ENCODE data around the gene KRTAP2-2.
"Not testable (repeated sequence)": the region's sequence is repeated elsewhere in the genome, so short reads cannot be mapped to it uniquely, and the experiment has no call there.

Gene KRTAP2-2

DNA sequence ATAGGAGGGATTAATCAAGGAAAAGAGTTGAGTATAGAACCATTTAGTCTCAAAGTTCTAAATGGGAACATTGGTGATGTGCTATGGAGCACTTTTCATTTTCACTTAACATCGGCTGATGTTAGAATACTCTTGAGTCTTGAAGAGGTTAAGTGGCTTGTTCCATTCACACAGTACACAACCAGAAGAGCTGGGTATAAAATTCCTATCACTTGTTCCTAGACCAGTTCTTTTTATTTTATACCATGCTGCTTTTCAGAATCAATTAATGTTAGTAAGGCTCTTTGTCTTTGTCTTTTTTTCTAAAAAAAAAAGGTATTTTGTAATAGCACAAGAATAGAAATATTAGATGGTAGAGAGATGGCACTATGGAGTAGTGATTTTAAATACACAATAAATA is 12.1 kb downstream of the KRTAP2-2 start:
- H3K27me3 ChIP-seq (replicated peaks; ENCODE audit: control insufficient read depth, insufficient read depth, low read length), result no peaks in the 10 kb centered on the region
- peaks cover 2% of the 10 kb centered on the region for H3K9me3 ChIP-seq (ENCODE audit: control insufficient read depth, low read length)
- H3K36me3 ChIP-seq (ENCODE audit: control insufficient read depth, insufficient read depth, low read length, severe bottlenecking), result no peaks in the 10 kb centered on the region
- no peak overlapping the region for H3K9ac ChIP-seq (ENCODE audit: low read length)
- H3K4me3 ChIP-seq (ENCODE audit: low read length), result no peak overlapping the region
- no peaks in the 10 kb centered on the region for H3K4me1 ChIP-seq (ENCODE audit: control insufficient read depth, insufficient read depth, low read length)
- DNase-seq (ENCODE audit: low read depth), result no peak

DNA sequence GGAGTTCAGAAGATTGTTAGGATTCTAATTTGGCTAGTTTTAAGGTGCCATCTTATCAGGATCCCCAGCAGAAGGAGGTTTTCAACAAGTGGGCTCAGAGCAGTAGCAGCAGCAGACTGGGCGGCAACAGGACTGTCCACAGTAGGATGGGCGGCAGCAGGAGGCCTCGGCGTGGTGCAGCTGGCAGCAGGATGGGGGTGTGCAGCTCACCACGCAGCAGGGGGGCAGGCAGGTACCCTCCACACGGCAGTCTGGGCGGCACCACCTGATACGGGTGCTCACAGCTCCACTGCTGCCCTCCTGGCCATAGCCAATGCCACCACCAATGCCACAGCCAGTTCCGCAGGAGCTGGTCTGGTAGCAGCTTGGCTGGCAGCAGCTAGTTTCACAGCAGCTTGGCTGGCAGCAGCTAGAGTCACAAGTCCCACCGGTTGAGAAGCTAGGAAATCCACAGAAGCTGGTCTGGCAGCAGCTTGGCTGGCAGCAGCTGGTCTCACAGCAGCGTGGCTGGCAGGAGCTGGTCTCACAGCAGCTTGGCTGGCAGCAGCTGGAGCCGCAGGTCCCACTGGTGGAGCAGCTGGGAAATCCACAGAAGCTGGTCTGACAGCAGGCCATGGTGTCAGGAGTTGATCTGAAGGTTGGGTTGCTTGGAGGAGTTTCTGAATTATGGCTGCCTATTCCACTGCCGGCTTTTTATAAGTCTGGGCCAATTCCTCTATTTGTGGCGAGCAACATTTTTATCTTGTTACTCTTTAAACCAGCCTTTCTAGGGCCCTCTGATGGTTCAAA is 14.1 kb downstream of the KRTAP2-2 start, which contains the start of gene KRTAP1-1:
TSS of gene KRTAP1-1 (minus strand) at position 668 of the 789 bp plus-strand sequence. CDS start at position 615, 53 bp downstream.
- not testable (repeated sequence) for H3K9me3 ChIP-seq (ENCODE audit: control insufficient read depth, low read length); DNase-seq (ENCODE audit: low read depth); H3K4me3 ChIP-seq (ENCODE audit: low read length); H3K36me3 ChIP-seq (ENCODE audit: control insufficient read depth, insufficient read depth, low read length, severe bottlenecking); H3K4me1 ChIP-seq (ENCODE audit: control insufficient read depth, insufficient read depth, low read length); H3K27me3 ChIP-seq (replicated peaks; ENCODE audit: control insufficient read depth, insufficient read depth, low read length); H3K9ac ChIP-seq (ENCODE audit: low read length)

DNA sequence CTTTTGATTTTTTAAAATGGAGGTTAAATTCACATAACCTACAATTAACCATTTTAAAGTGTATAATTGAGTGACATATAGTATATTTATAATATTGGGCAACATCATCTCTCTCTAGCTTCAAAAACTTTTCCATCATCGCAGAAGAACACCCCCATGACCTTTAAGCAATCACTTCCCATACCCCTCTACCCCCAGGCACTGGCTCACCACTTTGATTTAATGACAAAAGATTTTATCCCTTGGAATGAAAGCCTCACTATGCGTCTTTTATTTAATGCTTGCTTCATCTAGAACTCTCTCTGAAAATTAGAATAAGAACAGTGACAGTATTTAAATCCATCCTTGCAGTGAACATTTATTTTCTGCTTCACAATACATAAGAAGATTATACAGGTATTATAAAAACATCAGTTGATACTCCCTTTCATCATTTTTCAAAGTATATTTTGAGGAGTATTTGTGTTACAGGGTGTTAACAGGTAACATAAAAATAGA is 17.1 kb downstream of the KRTAP2-2 start:
- Histone ChIP-seq H3K36me3 (ENCODE audit: control insufficient read depth, insufficient read depth, low read length, severe bottlenecking) (no peaks in the 10 kb centered on the region), H3K27me3 (replicated peaks; ENCODE audit: control insufficient read depth, insufficient read depth, low read length) (no peaks in the 10 kb centered on the region), H3K4me1 (ENCODE audit: control insufficient read depth, insufficient read depth, low read length) (no peaks in the 10 kb centered on the region), H3K9ac (ENCODE audit: low read length) (no peak overlapping the region), H3K4me3 (ENCODE audit: low read length) (no peak overlapping the region), H3K9me3 (ENCODE audit: control insufficient read depth, low read length) (peaks cover under 1% of the 10 kb centered on the region)
- no peak for DNase-seq (ENCODE audit: low read depth)

DNA sequence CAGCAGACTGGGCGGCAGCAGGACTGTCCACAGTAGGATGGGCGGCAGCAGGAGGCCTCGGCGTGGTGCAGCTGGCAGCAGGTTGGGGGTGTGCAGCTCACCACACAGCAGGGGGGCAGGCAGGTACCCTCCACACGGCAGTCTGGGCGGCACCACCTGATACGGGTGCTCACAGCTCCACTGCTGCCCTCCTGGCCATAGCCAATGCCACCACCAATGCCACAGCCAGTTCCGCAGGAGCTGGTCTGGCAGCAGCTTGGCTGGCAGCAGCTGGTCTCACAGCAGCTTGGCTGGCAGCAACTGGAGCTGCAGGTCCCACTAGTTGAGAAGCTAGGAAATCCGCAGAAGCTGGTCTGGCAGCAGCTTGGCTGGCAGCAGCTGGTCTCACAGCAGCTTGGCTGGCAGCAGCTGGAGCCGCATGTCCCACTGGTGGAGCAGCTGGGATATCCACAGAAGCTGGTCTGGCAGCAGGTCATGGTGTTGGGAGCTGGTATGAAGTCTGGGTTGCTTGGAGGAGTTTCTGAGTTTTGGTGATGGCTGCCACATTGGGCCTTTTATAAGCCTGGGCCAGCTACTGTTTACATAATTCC is 20.6 kb downstream of the KRTAP2-2 start, which contains the start of gene KRTAP1-3:
TSS of gene KRTAP1-3 (minus strand) at position 529 of the 590 bp plus-strand sequence. CDS start at position 476, 53 bp downstream.
- not testable (repeated sequence) for H3K9ac ChIP-seq (ENCODE audit: low read length); H3K9me3 ChIP-seq (ENCODE audit: control insufficient read depth, low read length); H3K27me3 ChIP-seq (replicated peaks; ENCODE audit: control insufficient read depth, insufficient read depth, low read length); H3K4me3 ChIP-seq (ENCODE audit: low read length); H3K4me1 ChIP-seq (ENCODE audit: control insufficient read depth, insufficient read depth, low read length); DNase-seq (ENCODE audit: low read depth); H3K36me3 ChIP-seq (ENCODE audit: control insufficient read depth, insufficient read depth, low read length, severe bottlenecking)

DNA sequence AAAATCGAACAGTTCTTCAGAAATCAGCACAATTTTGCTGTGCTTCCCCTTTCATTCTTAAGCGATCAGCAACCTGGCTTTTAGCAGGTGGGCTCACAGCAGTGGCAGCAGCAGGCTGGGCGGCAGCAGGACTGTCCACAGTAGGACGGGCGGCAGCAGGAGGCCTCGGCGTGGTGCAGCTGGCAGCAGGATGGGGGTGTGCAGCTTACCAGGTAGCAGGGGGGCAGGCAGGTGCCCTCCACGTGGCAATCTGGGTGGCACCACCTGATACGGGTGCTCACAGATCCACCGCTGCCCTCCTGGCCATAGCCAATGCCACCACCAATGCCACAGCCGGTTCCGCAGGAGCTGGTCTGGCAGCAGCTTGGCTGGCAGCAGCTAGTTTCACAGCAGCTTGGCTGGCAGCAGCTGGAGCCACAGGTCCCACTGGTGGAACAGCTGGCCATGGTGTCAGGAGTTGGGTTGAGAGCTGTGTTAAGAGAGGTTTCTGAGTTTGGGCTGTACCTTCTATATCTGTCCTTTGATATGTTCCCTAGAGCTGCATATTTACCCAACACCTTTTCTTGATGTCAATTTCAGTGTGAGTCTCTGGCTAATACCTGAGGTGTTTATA is 25.3 kb downstream of the KRTAP2-2 start, which contains the start of gene KRTAP1-4:
TSS of gene KRTAP1-4 (minus strand) at position 563 of the 613 bp plus-strand sequence. CDS start at position 446, 117 bp downstream.
- H3K4me3 ChIP-seq (ENCODE audit: low read length), result no peak within 1 kb of the TSS
- H3K36me3 ChIP-seq (ENCODE audit: control insufficient read depth, insufficient read depth, low read length, severe bottlenecking), result no peaks in the 10 kb centered on the region
- DNase-seq (ENCODE audit: low read depth), result no peak
- no peaks in the 10 kb centered on the region for H3K27me3 ChIP-seq (replicated peaks; ENCODE audit: control insufficient read depth, insufficient read depth, low read length)
- H3K4me1 ChIP-seq (ENCODE audit: control insufficient read depth, insufficient read depth, low read length), result peaks cover 19% of the 10 kb centered on the region
- no peaks in the 10 kb centered on the region for H3K9me3 ChIP-seq (ENCODE audit: control insufficient read depth, low read length)
- no peak within 1 kb of the TSS for H3K9ac ChIP-seq (ENCODE audit: low read length)

DNA sequence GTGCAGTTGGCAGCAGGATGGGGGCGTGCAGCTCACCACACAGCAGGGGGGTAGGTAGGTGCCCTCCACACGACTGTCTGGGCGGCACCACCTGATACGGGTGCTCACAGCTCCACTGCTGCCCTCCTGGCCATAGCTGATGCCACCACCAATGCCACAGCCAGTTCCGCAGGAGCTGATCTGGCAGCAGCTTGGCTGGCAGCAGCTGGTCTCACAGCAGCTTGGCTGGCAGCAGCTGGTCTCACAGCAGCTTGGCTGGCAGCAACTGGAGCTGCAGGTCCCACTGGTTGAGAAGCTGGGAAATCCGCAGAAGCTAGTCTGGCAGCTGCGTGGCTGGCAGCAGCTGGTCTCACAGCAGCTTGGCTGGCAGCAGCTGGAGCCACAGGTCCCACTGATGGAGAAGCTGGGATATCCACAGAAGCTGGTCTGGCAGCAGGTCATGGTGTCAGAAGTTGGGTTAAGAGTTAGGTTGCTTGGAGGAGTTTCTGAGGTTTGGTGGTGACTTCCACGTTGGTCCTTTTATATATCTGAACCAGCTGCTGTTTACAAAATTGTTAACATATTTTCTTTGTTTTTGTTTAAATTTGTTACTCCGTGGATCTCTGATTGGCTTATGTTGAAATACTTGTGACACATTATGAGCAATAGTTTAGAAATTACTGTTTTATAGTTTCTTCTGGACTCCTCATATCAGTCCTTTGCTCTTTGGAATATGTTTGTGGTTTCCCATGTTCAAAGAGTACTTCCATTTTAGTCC is 28.1 kb downstream of the KRTAP2-2 start, which contains the start of gene KRTAP1-5:
TSS of gene KRTAP1-5 (minus strand) at position 494 of the 757 bp plus-strand sequence. CDS start at position 441, 53 bp downstream.
- peak; percentile 84 for DNase-seq (ENCODE audit: low read depth)
- H3K4me1 ChIP-seq (ENCODE audit: control insufficient read depth, insufficient read depth, low read length), result peaks cover 22% of the 10 kb centered on the region

DNA sequence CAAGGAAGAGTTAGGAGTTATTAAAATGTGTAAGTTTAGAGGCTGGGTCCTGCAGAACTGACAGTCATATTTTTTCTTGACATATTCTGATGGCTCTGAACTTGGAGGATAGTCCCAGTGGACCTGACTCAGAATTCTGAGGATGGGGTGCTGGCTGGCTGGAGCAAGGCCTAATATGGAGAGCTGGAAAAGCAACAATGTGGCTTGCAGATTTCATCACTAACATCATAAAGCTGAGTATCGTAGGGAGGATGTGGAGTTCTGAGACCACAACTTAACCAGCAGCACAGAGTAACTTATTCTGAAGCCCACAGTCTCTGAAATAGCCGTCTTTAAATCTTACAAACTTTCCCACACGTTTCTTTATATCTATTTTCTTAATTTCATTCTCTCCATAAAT is 30.3 kb downstream of the KRTAP2-2 start:
- Histone ChIP-seq H3K36me3 (ENCODE audit: control insufficient read depth, insufficient read depth, low read length, severe bottlenecking) (no peaks in the 10 kb centered on the region), H3K4me1 (ENCODE audit: control insufficient read depth, insufficient read depth, low read length) (peaks cover 22% of the 10 kb centered on the region), H3K4me3 (ENCODE audit: low read length) (no peak overlapping the region), H3K9me3 (ENCODE audit: control insufficient read depth, low read length) (peaks cover 5% of the 10 kb centered on the region), H3K27me3 (replicated peaks; ENCODE audit: control insufficient read depth, insufficient read depth, low read length) (no peaks in the 10 kb centered on the region), H3K9ac (ENCODE audit: low read length) (no peak overlapping the region)
- DNase-seq (ENCODE audit: low read depth), result no peak

More for the DNA sequence above, 28.1 kb downstream of the KRTAP2-2 start, which contains the start of gene KRTAP1-5:
- no peaks in the 10 kb centered on the region for H3K36me3 ChIP-seq (ENCODE audit: control insufficient read depth, insufficient read depth, low read length, severe bottlenecking)
- H3K4me3 ChIP-seq (ENCODE audit: low read length), result no peak within 1 kb of the TSS
- no peaks in the 10 kb centered on the region for H3K9me3 ChIP-seq (ENCODE audit: control insufficient read depth, low read length)
- no peaks in the 10 kb centered on the region for H3K27me3 ChIP-seq (replicated peaks; ENCODE audit: control insufficient read depth, insufficient read depth, low read length)
- no peak within 1 kb of the TSS for H3K9ac ChIP-seq (ENCODE audit: low read length)

DNA sequence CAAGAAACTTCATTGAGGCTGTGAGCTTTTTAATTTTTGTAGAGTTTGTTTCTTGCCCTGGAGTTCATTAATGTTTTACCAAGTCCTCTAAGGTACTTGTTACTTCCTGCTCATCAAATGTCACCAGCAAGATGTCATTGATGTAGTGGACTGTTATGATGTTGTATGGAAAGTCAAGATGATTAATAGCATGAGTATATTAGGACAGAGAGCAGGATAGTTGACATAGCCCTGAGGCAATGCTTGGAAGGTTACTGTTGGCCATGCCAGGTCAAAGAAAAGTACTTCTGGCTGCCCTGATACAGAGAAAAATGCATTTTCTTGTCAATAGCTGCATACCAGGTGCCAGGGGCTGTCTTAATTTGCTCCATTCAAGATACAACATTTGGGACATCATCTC is 34.7 kb downstream of the KRTAP2-2 start:
- no peak overlapping the region for H3K4me3 ChIP-seq (ENCODE audit: low read length)
- H3K36me3 ChIP-seq (ENCODE audit: control insufficient read depth, insufficient read depth, low read length, severe bottlenecking), result no peaks in the 10 kb centered on the region
- DNase-seq (ENCODE audit: low read depth), result no peak
- no peaks in the 10 kb centered on the region for H3K27me3 ChIP-seq (replicated peaks; ENCODE audit: control insufficient read depth, insufficient read depth, low read length)
- H3K4me1 ChIP-seq (ENCODE audit: control insufficient read depth, insufficient read depth, low read length), result peaks cover 17% of the 10 kb centered on the region
- H3K9me3 ChIP-seq (ENCODE audit: control insufficient read depth, low read length), result peaks cover 5% of the 10 kb centered on the region
- no peak overlapping the region for H3K9ac ChIP-seq (ENCODE audit: low read length)

DNA sequence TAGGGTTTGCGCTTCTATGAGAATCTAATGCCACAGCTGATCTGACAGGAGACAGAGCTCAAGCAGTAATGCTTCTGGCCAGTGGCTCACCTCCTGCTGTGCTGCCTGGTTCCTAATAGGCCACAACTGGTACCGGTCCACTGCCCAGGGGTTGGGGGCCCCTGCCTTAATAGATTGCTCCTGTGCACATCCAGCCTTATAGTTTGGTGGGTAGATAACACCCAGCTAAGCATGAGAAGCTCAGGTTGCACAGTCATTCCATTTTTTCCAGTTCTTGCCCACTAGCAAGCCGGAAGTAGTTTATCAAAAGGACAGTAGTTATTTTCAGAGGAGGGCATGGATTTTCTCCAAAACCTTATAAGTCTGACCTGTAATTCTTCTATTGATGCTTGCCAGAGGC is 35.6 kb downstream of the KRTAP2-2 start:
- H3K9ac ChIP-seq (ENCODE audit: low read length), result no peak overlapping the region
- peaks cover 5% of the 10 kb centered on the region for H3K9me3 ChIP-seq (ENCODE audit: control insufficient read depth, low read length)
- peaks cover 14% of the 10 kb centered on the region for H3K4me1 ChIP-seq (ENCODE audit: control insufficient read depth, insufficient read depth, low read length)
- no peak for DNase-seq (ENCODE audit: low read depth)
- no peaks in the 10 kb centered on the region for H3K27me3 ChIP-seq (replicated peaks; ENCODE audit: control insufficient read depth, insufficient read depth, low read length)
- no peaks in the 10 kb centered on the region for H3K36me3 ChIP-seq (ENCODE audit: control insufficient read depth, insufficient read depth, low read length, severe bottlenecking)
- H3K4me3 ChIP-seq (ENCODE audit: low read length), result no peak overlapping the region

- no peak for DNase-seq (ENCODE audit: low read depth)
- no peak overlapping the region for H3K9ac ChIP-seq (ENCODE audit: low read length)
Observed at GRCh38 chr17:41018541-41018940, 36.5 kb downstream of the KRTAP2-2 start.

More at GRCh38 chr17:41018541-41018940, 36.5 kb downstream of the KRTAP2-2 start:
- Histone ChIP-seq H3K36me3 (ENCODE audit: control insufficient read depth, insufficient read depth, low read length, severe bottlenecking) (no peaks in the 10 kb centered on the region), H3K4me1 (ENCODE audit: control insufficient read depth, insufficient read depth, low read length) (peaks cover 18% of the 10 kb centered on the region), H3K9me3 (ENCODE audit: control insufficient read depth, low read length) (peaks cover 5% of the 10 kb centered on the region), H3K4me3 (ENCODE audit: low read length) (no peak overlapping the region), H3K27me3 (replicated peaks; ENCODE audit: control insufficient read depth, insufficient read depth, low read length) (no peaks in the 10 kb centered on the region)

Data from adipocyte (in vitro differentiated cells).